Natural killer cell (primary cell): ENCODE measurements around the gene ADGRE3. TPM values are rescaled to one million over a fixed set of nuclear protein-coding genes. Genes with fewer than 3 reads are reported as not detected.

Experiments
- ATAC-seq, 3 donors: fragments of 150-1000 bp in 2 of 3; fragments of 200-7000 bp in 1 of 3; cut with Tn5 transposase; 1 replicate in 1 of 3; 2 replicates in 2 of 3; pipeline ENCODE4 v1.10.0; 2021; ENCODE audit warnings: mild to moderate bottlenecking in 2 of 3, moderate library complexity in 2 of 3
- DNase-seq, 2 donors: peaks; one replicate each; pipeline versions ENCODE4 v3.0.0 to v3.0.0-alpha.2; 2013 to 2021; ENCODE audit warnings: mixed read lengths in 1 of 2
- H3K27ac ChIP-seq: one replicate; pipeline ENCODE4 v1.5.1; 2013; ENCODE audit warnings: mild to moderate bottlenecking, low read length
- H3K27me3 ChIP-seq: one replicate; pipeline ENCODE4 v1.6.1; 2013; ENCODE audit warnings: low read length; ENCODE audit not compliant: control insufficient read depth, insufficient read depth
- H3K36me3 ChIP-seq: one replicate; pipeline ENCODE4 v1.6.1; 2013; ENCODE audit warnings: low read length; ENCODE audit not compliant: control insufficient read depth, insufficient read depth
- H3K4me1 ChIP-seq: one replicate; pipeline ENCODE4 v1.6.1; 2013; ENCODE audit warnings: low read length; ENCODE audit not compliant: control insufficient read depth, insufficient read depth
- H3K4me3 ChIP-seq: one replicate; pipeline ENCODE4 v1.5.1; 2013; ENCODE audit warnings: low read length
- H3K9me3 ChIP-seq: one replicate; pipeline ENCODE4 v1.6.1; 2013; ENCODE audit warnings: low read length; ENCODE audit not compliant: control insufficient read depth, insufficient read depth
- H3K27ac Mint-ChIP-seq, 2 donors: one replicate each; pipeline ENCODE4 v1.8.0; 2022; ENCODE audit warnings: mild to moderate bottlenecking in 2 of 2, mixed read lengths in 2 of 2, moderate library complexity in 1 of 2
- H3K27me3 Mint-ChIP-seq, 2 donors: one replicate each; pipeline ENCODE4 v1.8.0; 2022; ENCODE audit warnings: low read depth in 2 of 2, mixed read lengths in 2 of 2
- H3K36me3 Mint-ChIP-seq: one replicate; pipeline ENCODE4 v1.8.0; 2022; ENCODE audit warnings: mixed read lengths
- H3K4me1 Mint-ChIP-seq, 2 donors: one replicate each; pipeline ENCODE4 v1.8.0; 2022; ENCODE audit warnings: mixed read lengths in 2 of 2
- H3K4me3 Mint-ChIP-seq: one replicate; pipeline ENCODE4 v1.8.0; 2022; ENCODE audit warnings: mild to moderate bottlenecking, moderate library complexity, mixed read lengths
- H3K9me3 Mint-ChIP-seq, 2 donors: one replicate each; pipeline ENCODE4 v1.8.0; 2022; ENCODE audit warnings: mixed read lengths in 2 of 2
- WGBS: methylation state at CpG from one replicate; pipeline ENCODE4 v1.1.7; 2013; ENCODE audit warnings: missing lambda C conversion rate; ENCODE audit not compliant: insufficient coverage; 5-methylcytosine and 5-hydroxymethylcytosine counted together
- intact Hi-C: fragments of 100-400 bp; cut with micrococcal nuclease; formaldehyde crosslinking; loops from one replicate; pipeline ENCODE4 v1.14.2; 2022
- total RNA-seq, 4 donors: library from RNA; stranded (reverse); fragments of 120-200 nt in 1 of 4; gene quantifications; one replicate each; pipeline versions ENCODE4 v1.2.3 to v1.2.4, GENCODE V29; 2013 to 2022
- TF ChIP-seq, protein P1 (sequence below): fragments of 200-600 bp; IDR thresholded peaks from one replicate; pipeline ENCODE4 v1.8.0; 2022; ENCODE audit warnings: antibody characterized with exemption

The ADGRE3 gene
- total RNA-seq, 3 donors from 2014 or later (not counting 1 experiment from before 2014, with no cell fraction given), result 0.59 to 9.1 (median 1.0) TPM

DNA sequence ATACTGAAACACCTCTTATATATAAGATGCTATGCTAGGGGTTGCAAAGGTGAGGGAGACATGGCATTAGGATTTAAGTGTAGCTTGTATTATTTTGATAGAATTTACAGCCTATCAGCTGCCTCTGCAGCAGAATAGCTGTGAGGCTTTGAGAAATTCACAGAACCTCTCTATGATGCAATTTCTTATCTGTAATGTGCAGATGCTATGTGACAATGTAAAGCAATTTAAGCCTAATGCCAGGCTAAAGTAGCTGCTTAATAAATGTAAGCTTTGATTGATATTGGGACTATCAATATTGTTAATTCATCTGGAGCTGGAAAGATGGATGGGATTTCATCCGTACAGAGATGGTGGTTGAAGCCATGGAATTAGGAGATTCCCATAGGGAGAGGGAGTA lies 1.6 kb downstream of the ADGRE3 start:
- Mint-ChIP-seq H3K4me1 (peaks cover 8 to 9% of the 10 kb centered on the region in 2 donors), H3K9me3 (no peaks in the 10 kb centered on the region), H3K27ac (no peak overlapping the region), H3K27me3 (peaks cover 10 to 25% of the 10 kb centered on the region in 2 donors), H3K36me3 (no peaks in the 10 kb centered on the region), H3K4me3 (no peak overlapping the region)
- ATAC-seq (no peak), DNase-seq (no peak)
- 91% methylated on average over 1 of the region's 1 CpG for WGBS
- H3K4me3 ChIP-seq, result no peak overlapping the region
- H3K36me3 ChIP-seq, result no peaks in the 10 kb centered on the region
- H3K9me3 ChIP-seq, result peaks cover 3% of the 10 kb centered on the region
- H3K27me3 ChIP-seq, result peaks cover 2% of the 10 kb centered on the region
- intact Hi-C loops, result no loop called here
- H3K4me1 ChIP-seq, result peaks cover 21% of the 10 kb centered on the region
- TF ChIP-seq, protein P1, sequence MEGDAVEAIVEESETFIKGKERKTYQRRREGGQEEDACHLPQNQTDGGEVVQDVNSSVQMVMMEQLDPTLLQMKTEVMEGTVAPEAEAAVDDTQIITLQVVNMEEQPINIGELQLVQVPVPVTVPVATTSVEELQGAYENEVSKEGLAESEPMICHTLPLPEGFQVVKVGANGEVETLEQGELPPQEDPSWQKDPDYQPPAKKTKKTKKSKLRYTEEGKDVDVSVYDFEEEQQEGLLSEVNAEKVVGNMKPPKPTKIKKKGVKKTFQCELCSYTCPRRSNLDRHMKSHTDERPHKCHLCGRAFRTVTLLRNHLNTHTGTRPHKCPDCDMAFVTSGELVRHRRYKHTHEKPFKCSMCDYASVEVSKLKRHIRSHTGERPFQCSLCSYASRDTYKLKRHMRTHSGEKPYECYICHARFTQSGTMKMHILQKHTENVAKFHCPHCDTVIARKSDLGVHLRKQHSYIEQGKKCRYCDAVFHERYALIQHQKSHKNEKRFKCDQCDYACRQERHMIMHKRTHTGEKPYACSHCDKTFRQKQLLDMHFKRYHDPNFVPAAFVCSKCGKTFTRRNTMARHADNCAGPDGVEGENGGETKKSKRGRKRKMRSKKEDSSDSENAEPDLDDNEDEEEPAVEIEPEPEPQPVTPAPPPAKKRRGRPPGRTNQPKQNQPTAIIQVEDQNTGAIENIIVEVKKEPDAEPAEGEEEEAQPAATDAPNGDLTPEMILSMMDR, result no peak
- no peak overlapping the region for H3K27ac ChIP-seq

DNA sequence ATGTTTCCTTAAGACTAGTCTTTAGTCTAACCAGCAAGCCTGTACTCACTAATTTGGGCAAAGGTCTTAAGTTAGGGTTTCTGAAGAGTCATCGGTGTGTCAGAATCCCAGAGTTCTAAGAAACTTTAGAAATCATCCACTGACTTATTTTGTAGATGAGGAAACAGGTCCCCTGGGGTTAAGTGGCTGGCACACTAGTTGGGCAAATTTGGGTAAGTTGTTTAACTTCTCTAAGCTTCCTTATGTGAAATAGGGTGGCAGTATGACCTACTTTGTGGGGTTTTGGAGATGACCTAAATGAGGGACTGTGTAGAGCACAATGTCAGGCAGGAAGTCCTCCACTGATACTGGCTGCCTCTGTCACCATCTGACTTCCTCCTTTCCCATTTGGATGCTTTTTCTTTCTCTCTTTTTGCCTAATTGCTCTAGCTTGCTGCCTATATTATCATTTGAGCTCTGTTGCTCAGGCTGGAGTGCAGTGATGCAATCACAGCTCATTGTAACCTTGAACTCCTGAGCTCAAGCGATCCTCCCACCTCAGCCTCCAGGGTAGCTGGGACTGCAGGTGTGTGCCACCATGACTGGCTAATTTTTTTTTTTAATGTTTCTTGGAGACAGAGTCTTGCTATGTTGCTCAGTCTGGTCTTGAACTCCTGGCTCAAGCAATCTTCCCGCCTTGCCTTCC lies 2.3 kb downstream of the ADGRE3 start:
- H3K4me3 Mint-ChIP-seq, result no peak overlapping the region
- H3K36me3 Mint-ChIP-seq, result no peaks in the 10 kb centered on the region
- Histone ChIP-seq H3K9me3 (peaks cover 3% of the 10 kb centered on the region), H3K4me3 (no peak overlapping the region), H3K27ac (peak overlapping the region; percentile 57), H3K36me3 (no peaks in the 10 kb centered on the region), H3K27me3 (peaks cover 2% of the 10 kb centered on the region), H3K4me1 (peaks cover 26% of the 10 kb centered on the region)
- TF ChIP-seq, protein P1, result no peak
- intact Hi-C loops, result no loop called here
- DNase-seq (peak in 1 of 2 donors; percentile 49), ATAC-seq (peak in 2 of 3 donors; percentile 31 to 89)
- peaks cover 11 to 15% of the 10 kb centered on the region in 2 donors for H3K4me1 Mint-ChIP-seq
- no peak overlapping the region for H3K27ac Mint-ChIP-seq
- H3K9me3 Mint-ChIP-seq, result no peaks in the 10 kb centered on the region
- WGBS, result 91% methylated on average over 3 of the region's 3 CpGs
- peaks cover 10 to 26% of the 10 kb centered on the region in 2 donors for H3K27me3 Mint-ChIP-seq

DNA sequence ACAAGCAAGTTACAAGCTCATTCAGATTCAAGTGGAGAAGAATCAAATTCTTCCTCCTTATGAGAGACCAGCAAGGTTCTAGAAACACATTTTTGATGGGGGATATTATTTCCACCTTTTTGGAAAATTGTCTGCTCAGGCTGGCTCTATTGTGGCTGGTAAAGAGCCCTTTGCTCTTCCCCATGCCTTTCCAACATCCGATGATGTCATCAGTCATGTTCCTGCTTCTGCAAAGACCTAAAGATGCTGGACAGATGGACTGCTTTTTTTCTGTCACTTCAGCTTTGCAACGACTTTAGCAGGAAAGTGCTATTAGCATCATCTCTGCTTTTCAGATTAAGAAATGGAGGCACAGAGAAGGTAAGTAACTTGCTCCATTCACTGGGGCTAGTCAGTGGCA lies 4.2 kb downstream of the ADGRE3 start:
- Histone ChIP-seq H3K27me3 (peaks cover 2% of the 10 kb centered on the region), H3K4me1 (peaks cover 23% of the 10 kb centered on the region), H3K36me3 (no peaks in the 10 kb centered on the region), H3K9me3 (peaks cover 3% of the 10 kb centered on the region), H3K27ac (no peak overlapping the region), H3K4me3 (no peak overlapping the region)
- Mint-ChIP-seq H3K27ac (no peak overlapping the region), H3K4me3 (no peak overlapping the region), H3K27me3 (peaks cover 16 to 33% of the 10 kb centered on the region in 2 donors), H3K4me1 (peaks cover 11 to 20% of the 10 kb centered on the region in 2 donors), H3K9me3 (no peaks in the 10 kb centered on the region), H3K36me3 (no peaks in the 10 kb centered on the region)
- 82% methylated on average over 2 of the region's 2 CpGs for WGBS
- TF ChIP-seq, protein P1, result no peak
- ATAC-seq, result no peak
- DNase-seq, result no peak
- intact Hi-C loops, result no loop called here

- Mint-ChIP-seq H3K4me3 (no peak overlapping the region), H3K27ac (no peak overlapping the region), H3K27me3 (peaks cover 16 to 33% of the 10 kb centered on the region in 2 donors), H3K36me3 (no peaks in the 10 kb centered on the region), H3K9me3 (no peaks in the 10 kb centered on the region), H3K4me1 (peaks cover 11 to 20% of the 10 kb centered on the region in 2 donors)
- no peak overlapping the region for H3K27ac ChIP-seq
- no peak overlapping the region for H3K4me3 ChIP-seq
- WGBS, result 88% methylated on average over 2 of the region's 3 CpGs
- peaks cover 2% of the 10 kb centered on the region for H3K27me3 ChIP-seq
- TF ChIP-seq, protein P1, result no peak
- no peaks in the 10 kb centered on the region for H3K36me3 ChIP-seq
- intact Hi-C loops, result no loop called here
- DNase-seq (no peak), ATAC-seq (no peak)
- peaks cover 3% of the 10 kb centered on the region for H3K9me3 ChIP-seq
- peaks cover 20% of the 10 kb centered on the region for H3K4me1 ChIP-seq
These were observed 4.7 kb downstream of the ADGRE3 start for GRCh38 chr19:14669940-14670339.
